NCI-H1105 treated with DMSO at 0.1 percent for 48 hours (cell line): ENCODE data around the gene CDK11A.
A peak's percentile ranks its signal among the peaks of the same experiment; 100 is the strongest.
"Not testable (repeated sequence)": the region's sequence is repeated elsewhere in the genome, so short reads cannot be mapped to it uniquely, and the experiment has no call there.

ENCODE experiments used
- DNase-seq: peaks from one replicate; lab custom pipeline; 2025; lab: John Stamatoyannopoulos, UW

The CDK11A gene

DNA sequence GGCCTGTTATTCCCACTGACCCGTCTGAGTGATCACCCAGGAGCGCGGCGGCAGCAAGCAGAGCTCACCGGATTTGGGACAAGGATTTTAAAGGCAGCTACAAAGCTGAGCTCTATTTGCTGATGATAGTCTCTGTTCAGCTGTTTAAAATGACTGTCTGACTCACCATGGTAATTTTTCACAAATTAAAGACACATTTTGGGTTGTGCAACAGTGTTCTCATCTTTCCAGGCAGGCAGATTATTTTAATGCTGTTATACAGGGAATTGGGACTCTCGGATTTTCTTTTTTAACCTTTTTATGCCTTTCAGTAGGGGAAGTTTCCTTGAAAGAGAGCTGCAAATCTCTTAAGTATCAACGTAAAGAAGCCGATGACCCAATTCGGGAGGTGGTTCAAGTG, 61.8 kb downstream of the CDK11A start:
- not testable (repeated sequence) for DNase-seq

DNA sequence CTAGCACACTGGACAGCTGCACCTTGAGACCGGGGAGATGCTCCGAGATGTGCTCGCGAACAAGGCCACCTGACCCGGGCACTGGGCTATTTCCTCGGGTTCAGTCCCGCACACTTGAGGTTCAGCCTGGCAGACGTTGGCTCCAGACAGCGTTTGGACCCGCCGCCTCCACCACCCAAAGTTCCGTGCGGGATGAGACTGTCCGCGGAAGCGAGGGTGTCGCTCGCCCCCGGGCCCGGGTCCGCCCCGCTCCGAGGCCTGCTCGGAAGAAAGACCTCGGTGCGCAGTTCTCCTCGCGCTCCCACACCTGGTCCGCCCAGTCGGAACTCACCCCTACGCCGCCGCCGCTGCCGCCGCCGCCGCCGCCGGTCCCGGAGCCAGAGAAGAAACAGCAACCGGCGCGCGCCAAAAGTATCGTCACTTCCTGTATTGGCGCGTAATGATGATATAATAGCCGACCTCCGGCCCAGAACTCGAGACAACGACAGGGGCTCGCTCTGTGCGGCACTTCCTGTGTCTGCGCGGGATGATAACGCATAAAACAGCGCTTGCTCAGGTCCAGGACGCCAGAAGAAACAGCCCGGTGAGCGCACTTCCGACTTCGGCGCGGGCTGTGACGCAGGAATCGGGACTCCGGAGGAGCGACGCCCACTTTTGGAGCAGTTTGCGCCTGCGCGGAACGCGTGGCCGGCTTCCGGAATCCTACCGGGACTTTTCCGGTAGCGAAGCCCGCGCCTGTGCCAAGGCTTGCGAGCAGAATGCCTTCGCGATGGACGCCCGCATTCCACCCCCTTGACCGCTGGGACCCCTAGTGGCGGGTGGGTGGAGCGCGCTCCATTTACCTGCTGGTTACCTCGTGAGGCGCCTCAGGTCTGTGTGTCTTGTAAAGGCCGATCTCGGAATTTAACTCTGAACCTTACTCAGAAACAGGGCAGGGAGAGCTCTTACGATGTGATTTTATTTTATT, 65.3 kb downstream of the CDK11A start, which contains the start of gene CDK11B:
Gene CDK11B (minus strand): TSS at position 422 of the 967 bp plus-strand sequence. CDS start 1,519 bp downstream, outside the sequence.
- peak; percentile 83 for DNase-seq
